ENCODE measurements around the gene ETV7.
"Not testable (repeated sequence)": the region's sequence is repeated elsewhere in the genome, so short reads cannot be mapped to it uniquely, and the experiment has no call there.

The ETV7 gene

DNA sequence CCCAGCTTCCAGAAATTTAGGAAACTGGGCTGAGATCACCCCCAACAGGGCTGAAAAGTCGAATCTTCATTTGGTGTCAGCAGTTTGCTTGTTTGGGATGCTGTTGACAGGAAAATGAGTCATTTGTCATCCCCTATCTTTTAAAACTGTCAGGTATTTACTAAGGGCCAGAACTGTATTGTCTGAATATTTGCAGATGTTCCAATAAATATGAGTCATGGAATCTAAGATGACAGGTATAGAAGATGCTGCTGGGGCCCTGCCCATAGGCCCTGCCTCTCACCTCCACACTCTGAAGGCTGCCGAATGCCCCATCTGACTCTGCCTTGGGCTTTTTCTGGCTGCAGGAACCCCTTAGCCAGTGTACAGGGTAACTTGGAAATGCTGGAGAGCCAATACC, 3.9 kb downstream of the ETV7 start:
- no peak for DNase-seq (ENCODE audit: low read depth)

DNA sequence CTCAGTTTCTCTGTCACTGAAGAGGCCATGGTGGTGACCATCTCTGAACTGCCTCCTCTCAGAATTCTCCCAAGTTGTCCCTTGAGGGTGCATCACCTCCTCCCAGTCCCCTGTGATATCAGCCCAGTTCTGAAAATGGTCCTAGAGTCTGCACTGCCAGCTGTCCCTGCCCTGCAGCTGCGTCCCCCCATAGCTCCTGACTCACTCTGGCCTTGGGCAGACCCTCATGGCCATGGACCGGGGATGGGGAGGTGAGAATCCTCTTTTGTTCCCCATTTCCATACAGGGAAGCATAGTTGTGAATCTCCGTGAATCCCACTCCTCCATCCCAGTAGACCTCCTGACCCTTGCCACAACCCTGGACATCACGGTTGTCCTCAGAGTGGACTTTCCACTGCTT, 4.5 kb downstream of the ETV7 start:
- DNase-seq (ENCODE audit: low read depth), result no peak

DNA sequence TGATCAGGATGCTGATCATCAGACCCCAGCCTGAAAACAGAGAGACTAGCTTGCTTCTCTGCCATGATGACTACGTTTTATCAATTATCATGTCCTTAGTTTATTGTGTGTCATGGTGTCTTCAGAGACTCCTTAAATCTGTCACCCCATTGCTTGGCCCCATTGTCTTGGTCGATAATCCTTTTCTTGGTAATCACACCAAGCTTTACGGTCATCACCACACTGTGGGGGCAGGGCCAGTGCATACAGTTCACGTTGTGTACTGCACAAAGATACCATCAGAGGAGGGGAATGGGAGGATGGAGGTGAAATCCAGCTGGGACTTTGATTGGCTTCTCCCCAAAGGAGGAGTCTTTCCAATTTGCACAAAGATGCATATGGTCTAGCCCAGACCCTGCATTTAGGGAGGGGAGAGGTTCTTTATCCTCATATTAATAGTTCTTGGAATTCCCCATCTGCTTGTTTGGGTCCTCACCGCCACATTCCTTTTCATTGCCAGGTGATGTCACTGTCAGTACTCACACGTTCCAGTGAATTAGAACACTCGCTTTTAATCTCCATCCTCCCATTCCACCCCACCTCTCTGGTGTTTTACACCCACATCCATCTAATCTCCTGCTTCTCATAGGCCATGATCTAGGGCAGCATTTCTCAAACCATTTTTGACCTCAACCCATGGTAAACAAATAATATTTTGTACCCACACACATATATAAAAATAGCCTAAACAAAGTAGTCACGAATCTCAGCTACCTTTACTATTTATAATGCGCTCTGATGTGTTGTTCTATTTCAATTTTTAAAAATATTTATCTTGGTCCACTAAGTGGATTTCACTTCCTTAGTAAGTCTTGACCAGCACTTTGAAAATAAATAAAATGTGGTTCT, 5.7 kb downstream of the ETV7 start:
- DNase-seq (ENCODE audit: low read depth), result no peak

DNA sequence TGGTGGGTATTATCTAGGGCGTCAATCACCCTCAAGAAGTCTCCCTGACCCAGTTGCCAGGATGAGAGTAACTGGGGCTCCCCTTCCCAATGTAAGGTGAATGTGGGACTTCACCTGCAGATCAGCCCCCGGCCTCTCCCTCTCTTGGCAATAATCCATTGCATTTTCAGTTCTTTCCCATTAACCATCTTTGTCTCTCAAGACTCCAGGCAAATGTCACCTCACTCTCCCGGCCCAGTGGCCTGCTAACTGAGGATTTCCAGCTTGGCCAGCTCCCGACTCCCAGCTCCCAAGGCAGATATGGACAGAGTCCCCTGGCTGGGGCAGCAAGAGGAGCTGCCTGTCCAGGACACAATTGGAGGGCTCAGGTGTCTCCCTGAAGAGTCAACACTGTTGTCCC, 7.3 kb downstream of the ETV7 start:
- no peak for DNase-seq (ENCODE audit: low read depth)

DNA sequence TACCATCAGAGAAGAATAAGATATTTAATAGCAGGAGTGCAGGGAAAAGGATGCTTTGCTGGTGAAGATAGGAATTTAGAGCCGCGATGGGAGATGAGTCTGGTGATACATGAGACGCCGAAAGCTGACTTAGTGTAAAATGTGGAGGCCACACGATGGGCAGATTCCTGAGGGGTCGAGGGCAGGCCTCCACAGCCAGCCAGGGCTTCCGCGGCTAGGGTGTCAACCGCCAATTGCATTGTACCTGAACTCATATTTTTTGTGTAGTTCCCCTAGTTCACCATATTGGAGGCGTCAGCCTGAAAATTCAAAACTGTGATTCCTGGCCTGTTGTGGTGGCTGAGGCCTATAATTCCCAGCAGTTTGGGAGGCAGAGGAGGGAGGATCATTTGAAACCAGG, 8.5 kb downstream of the ETV7 start:
- DNase-seq (ENCODE audit: low read depth), result no peak

DNA sequence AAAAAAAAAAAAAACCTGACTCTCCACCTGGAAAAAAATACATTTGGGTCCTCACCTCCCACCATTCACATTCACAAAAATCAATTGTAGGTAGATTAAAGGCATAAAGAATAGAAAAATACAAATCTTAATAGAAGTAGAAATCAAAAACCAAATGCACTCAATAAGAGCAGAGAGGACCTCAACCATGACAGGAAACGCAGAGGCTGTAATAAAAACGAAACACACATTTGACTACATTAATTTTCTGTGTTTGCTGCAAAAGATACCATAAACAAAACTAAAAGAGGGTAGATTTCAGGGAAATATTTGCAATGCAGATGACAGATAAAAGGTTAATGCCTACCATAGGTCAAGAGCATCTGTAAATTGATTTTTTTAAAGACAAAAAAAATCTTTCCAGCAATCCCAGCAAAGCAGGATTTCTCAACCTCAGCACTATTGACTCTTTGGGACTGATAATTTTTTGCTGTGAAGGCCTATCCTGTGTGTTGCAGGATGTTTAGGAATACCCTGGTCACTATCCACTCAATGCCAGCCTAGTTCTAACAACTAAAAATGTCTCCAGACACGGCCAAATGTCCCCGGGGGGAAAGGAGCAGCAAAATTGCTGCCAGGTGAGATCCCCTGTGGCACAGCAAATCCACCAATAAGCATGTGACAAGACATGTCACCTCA, 9.1 kb downstream of the ETV7 start:
- no peak for DNase-seq (ENCODE audit: low read depth)

DNA sequence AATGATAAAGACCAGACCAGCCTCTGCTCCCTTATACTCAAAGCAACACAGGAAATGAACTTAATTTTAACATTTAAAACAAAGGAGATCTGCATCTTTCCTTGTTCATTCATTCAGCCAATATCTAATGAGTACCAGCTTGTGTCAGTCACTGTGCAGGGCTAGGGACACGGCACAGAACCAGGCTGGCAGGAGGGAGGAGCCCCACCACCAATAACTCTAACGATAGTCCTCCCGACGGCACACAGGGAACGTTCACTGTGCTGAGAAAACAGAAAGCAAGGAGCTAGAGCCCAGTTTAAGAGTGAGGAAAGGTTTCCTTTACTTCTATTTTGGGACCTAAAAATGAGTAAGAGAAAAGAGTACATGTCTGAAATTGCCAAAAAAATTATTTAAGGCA, 9.9 kb downstream of the ETV7 start:
- no peak for DNase-seq (ENCODE audit: low read depth)

DNA sequence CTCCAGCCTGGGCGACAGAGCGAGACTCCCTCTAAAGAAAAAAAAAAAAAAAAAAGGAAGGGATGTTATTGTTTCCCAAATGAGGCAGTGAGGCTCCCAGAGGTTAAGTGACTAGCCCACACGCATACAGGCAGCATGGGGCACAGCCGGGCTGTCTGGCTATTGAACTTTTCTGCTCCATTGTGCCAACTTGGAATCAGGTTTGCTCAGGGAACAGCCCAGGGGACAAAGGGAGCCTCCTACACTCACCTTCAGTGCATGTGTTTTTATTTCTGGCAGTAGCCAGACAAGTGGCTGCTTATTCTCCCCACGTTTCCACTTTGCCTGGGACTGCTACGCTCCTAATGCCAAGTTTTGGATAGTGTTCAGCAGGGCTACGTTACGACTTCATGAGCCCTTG, 10.7 kb downstream of the ETV7 start:
- DNase-seq (ENCODE audit: low read depth), result no peak

DNA sequence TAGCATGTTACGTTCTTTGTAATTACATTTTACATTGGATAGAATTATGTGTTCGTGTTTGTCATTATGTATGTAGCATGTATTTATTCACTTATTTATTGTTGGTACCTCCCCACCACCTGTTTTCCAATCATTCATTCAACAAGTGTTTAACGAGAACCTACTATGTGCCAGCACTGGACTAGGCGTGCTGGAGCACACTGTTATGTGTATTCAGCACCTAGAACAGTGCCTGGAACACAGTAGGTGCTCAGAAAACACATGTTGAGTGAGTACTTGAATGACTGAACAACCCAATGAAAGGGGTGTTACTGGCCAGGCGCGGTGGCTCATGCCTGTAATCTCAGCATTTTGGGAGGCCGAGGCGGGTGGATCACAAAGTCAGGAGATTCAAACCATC, 11.3 kb downstream of the ETV7 start:
- no peak for DNase-seq (ENCODE audit: low read depth)

DNA sequence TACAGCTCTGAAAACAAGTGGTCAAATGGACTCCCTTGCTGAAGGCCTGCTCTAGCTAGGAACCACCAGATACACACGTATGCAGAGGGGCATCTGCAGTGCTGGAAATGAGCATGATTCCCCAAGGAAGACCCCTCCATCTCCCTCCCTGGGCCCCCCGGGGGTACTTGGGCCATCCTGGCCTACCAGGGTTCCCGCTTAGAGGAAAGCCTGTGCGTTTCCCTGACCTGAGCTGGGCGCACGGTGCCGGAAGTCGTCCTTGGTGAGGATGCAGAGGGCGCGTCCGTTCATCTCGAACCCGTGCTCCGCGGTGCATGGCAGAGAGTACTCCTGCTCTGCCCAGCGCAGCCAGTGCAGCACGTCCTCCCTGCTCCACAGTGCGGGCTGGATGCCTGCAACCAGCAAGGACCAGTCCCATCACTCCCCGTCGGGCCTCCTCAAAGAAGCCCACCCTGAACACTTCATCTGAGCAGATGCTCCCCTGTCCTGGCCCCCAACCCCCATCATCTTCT, 11.8 kb downstream of the ETV7 start:
- DNase-seq (ENCODE audit: low read depth), result no peak

DNA sequence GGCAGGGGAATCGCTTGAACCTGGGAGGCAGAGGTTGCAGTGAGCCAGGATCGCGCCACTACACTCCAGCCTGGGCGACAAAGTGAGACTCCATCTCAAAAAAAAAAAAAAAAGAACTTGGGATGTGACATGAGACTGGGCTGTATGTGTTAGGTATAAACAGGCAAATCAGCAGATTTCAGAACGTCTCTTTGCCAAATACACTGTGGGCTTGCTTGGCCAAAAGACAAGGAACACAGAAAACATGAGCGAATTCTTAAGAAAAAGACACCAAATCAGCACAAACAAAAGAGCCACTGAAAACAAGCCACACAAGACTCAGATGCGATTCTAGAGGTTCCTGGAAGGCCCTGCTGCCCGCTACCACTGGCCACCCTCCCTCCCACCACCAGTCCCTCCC, 12.5 kb downstream of the ETV7 start:
- DNase-seq (ENCODE audit: low read depth), result no peak

DNA sequence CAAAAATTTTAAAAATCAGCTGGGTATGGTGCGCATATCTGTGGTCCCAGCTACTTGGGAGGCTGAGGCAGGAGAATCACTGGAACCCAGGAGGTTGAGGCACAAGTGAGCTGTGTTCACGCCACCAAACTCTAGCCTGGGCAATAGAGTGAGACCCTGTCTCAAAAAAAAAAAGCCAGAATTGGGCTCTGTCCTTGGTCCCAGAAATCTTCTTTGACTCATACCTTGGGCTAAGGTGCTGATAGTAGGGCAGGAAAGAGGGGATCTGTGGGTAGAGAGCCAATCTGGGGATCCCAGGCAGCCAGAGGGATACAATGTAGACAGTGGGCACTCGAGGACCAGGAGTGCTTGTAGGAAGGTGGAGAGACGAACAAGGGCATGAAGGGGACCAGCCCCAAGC, 13.3 kb downstream of the ETV7 start:
- DNase-seq (ENCODE audit: low read depth), result no peak

DNA sequence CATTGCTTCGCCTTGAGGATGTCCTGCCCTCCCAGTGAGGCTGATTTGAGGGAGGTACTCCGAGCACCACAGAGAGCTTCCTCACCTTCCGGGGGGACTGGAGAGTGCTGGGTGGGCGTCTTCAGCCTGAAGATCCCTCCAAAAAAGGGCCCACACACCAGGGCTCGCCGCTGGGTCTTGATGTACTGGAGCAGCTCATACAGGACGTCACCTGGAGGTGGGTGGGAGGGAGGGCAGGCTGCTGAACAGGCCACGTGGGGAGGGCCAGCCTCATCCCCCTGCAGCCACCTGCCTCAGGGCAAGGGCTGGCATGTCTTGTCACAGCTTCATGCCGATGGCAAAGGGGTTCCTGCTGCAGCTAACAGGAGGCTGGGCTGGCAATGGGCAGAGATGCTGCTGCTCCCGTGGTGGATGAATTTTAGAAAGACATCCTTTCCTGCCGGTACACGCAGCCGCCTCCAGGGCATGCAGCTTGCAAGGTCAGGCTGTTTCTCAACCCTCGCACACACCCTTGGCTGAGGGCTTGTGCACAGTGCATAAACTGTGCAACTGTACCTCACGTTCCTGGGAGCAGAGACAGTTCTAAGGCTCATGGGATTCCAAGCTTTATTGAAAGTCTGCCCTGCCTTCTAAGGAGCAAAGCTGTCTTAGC, 14.0 kb downstream of the ETV7 start:
- no peak for DNase-seq (ENCODE audit: low read depth)

DNA sequence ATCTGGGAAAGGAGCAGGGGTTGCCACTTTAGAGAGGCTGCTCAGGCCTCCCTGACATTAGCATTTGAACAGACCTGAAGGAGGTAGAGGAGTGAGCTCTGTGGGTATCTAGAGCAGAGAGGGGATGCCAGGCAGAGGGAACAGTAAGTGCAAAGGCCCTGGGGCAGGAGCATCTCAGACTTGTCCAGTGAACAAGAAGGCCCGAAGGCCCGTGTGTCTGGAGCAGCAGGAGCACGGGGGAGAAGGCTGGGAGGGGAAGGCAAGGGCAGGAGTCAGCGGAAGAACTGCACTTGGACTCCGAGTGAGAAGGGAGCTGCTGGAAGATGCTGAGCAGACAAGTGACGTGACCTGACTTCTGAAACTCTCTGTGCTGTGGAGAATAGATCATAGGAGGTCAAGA, 15.4 kb downstream of the ETV7 start:
- no peak for DNase-seq (ENCODE audit: low read depth)

DNA sequence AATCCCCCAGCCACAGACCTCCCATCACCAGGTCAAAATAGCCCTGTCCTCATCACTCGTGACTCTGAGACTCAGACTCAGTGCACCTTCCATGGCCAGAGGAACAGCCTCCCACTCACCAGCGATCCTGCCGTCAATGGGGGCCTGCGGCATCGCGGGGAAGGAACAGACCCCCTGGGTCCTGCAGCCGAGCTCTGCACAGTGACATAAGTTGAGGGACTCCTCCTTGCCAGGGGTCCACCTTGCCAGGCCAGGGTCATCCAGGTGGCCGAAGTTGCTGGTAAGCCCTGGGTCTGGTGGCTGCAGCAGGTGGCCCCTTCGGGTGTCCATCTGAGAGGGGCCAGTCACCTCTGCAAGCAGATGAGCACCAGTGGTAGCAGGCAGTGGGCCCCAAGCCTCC, 16.3 kb downstream of the ETV7 start:
- DNase-seq (ENCODE audit: low read depth), result no peak

DNA sequence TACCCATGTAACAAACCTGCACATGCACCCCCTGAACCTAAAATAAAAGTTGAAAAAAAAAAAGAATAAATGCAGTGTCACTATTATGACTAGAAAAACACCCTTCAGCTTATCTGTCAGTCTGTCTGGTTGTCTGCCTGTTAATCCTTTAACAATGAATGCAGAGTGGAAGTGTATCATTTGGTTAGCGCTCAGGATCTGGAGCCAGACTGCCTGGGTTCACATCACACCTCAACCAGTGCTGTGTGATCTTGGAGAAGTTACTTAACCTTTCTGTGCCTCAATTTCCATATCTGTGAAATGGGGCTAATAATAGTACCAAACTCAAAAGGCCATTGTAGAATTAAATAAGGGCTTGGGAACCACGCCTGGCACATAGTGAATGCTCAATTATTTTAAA, 16.8 kb downstream of the ETV7 start:
- DNase-seq (ENCODE audit: low read depth), result no peak

DNA sequence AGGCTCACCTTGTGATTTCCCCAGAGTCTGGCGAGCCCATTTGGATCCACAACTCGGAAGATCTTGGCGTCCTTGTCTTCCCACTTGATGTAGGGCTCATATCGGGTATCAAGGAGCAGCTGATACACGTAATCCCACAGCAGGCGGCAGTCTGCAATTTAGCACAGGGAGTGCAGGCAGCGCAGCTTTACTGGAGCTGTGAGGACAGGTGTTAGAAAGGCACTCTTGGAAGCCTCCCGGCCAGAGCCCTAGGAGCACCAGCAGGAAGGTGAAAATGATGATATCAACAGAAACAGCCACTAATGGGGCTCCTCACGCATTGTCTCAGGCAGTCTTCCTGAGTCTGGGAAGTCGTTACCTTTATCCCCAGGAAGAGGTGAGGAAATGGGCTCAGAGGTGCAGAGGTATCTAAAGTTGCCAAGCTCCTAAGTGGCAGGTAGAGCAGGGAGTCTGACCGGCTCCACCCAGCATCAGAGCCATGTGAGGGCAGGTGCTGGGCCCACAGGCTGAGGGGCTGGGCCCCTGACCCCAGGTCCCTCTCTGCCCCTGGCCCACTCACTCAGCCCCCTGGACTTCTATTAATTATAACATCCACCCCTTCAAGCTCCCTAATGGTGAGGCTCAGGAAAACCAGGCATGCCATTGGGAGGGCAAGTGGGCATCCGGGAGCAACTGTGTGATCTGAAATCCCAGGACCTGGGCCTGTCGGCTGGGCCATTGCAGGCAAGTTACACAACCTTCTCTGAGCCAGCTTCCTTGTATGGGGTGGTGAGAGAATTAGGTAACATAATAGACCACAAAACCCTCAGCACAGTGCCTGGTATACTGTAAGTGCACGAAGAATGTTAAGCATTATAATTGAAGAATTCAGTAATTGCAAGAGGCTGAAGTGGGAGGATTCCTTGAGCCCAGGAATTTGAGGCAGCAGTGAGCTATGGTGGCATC, 18.3 kb downstream of the ETV7 start:
- no peak for DNase-seq (ENCODE audit: low read depth)

DNA sequence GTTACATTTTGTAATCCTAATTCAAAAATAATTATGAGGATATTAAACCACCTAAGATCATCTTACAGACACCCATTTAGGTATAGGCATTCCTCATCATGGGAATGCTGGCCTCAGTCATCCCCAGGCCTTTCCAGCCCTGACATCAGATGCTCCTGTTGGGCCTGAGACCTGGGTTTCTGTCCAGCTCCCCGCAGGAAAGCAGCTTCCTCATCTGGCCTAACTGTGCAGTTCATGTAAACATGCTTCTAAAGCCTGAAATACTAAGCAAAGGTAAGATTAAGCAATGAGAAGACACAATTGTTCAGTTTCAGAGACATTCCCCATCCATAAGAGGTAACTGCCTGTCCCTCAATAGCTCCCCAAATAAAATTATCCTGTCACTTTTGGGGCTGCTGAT, 19.0 kb downstream of the ETV7 start:
- no peak for DNase-seq (ENCODE audit: low read depth)

DNA sequence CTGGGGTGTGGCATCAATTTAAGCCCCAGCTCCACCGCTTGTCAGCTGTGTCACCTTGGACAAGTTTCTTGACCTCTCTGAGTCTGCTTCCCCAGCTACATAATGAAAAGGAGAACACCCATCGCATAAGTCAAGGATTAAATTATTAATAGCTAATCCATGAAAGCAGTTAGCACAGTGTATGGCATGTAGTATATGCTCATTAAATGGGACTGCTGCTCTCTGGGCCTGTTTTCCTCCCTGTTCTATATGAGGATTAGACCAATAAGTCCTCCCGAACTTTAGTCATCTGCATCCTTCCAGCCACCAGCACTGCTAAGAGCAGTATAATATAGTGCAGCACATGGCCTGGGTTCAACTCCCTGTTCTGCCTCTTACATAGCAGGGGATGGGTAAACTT, 19.7 kb downstream of the ETV7 start:
- DNase-seq (ENCODE audit: low read depth), result no peak

DNA sequence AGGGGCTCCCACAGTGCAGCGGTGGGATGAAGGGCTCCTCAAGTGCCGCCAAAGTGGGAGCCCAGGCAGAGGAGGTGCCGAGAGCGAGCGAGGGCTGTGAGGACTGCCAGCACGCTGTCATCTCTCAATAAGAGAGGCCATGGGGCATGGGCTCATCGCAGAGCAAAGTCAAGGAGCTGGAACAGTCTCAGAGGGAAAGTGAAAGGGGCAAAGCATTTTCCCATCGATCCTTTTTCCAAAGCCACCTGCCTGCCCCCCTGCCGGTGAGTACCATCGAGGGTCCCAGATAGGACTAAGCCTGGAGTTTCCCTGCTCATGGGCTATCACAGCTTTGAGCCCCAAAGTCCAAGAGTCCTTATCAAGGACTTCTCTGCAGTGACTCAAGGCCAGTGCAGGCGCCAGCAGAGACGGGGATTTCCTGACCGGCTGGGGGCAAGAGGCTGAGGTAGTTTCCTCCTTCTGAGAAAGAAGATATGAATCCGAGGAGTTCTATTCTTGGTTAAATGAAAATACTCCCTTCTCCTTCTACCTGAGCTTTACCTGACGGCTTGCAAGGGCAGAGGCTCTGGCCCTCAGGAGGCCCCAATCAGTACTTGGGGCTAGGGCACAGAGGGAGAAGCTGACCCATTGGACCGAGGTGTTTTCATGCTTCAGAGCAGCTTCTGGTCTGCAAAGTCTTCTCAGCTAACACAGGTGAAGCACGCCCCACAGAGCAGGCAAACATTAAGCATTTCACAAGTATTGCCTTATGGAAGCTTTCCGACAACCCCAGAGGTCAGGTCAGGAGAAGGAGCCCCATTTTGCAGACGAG, 22.6 kb downstream of the ETV7 start:
- DNase-seq (ENCODE audit: low read depth), result no peak

DNA sequence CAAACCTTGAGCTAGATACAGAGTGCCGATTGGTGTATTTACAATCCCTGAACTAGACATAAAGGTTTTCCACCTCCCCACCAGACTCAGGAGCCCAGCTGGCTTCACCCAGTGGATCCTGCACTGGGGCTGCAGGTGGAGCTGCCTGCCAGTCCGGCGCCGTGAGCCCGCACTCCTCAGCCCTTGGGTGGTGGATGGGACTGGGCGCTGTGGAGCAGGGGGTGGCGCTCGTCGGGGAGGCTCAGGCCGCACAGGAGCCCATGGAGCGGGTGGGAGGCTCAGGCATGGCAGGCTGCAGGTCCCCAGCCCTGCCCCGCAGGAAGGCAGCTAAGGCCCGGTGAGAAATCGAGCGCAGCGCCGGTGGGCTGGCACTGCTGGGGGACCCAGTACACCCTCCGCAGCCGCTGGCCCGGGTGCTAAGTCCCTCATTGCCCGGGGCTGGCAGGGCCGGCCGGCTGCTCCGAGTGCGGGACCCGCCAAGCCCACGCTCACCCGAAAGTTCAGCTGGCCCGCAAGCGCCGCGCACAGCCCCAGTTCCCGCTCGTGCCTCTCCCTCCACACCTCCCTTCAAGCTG, 23.3 kb downstream of the ETV7 start:
- DNase-seq (ENCODE audit: low read depth), result not testable (repeated sequence)

Data from T follicular helper cell (primary cell).